Bronchial epithelial cell (primary cell): ENCODE measurements around the gene NFIA. TPM values are rescaled to one million over a fixed set of nuclear protein-coding genes. Genes with fewer than 3 reads are reported as not detected.

Experiments
- DNase-seq: peaks from one replicate; pipeline ENCODE4 v3.0.0-alpha.2; 2010; ENCODE audit warnings: low read depth
- FAIRE-seq: peaks from 2 replicates; lab custom pipeline; 2011; peaks lifted over from hg19 to GRCh38; lab: Jason Lieb, UNC
- H3K27me3 ChIP-seq: 2 replicates; pipeline ENCODE4 v1.5.1; 2011; ENCODE audit warnings: low read length; ENCODE audit not compliant: control insufficient read depth, insufficient read depth
- H3K36me3 ChIP-seq: 2 replicates; pipeline ENCODE4 v1.5.1; 2011; ENCODE audit warnings: low read length; ENCODE audit not compliant: control insufficient read depth, insufficient read depth
- H3K4me3 ChIP-seq: 2 replicates; pipeline ENCODE4 v1.5.1; 2011; ENCODE audit warnings: mild to moderate bottlenecking, low read depth, low read length, control low read depth
- CTCF ChIP-seq: IDR thresholded peaks from 2 replicates; pipeline ENCODE4 v1.5.1; 2011; ENCODE audit warnings: mild to moderate bottlenecking, moderate library complexity, low read length, control low read depth, inconsistent platforms; ENCODE audit not compliant: insufficient read depth, severe bottlenecking
- total RNA-seq: library from RNA; depleted of rRNA; stranded (reverse); fragments of >200 nt; gene quantifications from 2 replicates; pipeline ENCODE4 v1.2.1, GENCODE V29; 2014

Gene NFIA
- total RNA-seq, 1 donor from 2014 or later, result 7.4 TPM

GRCh38 chr1:61403679-61404596 lies 321.6 kb downstream of the NFIA start:
- Histone ChIP-seq H3K27me3 (no peaks in the 10 kb centered on the region), H3K4me3 (no peak overlapping the region), H3K36me3 (peaks cover 9% of the 10 kb centered on the region)
- FAIRE-seq (peak; percentile 32), DNase-seq (no peak)
- TF ChIP-seq CTCF, result no peak

GRCh38 chr1:61404597-61405376 lies 322.4 kb downstream of the NFIA start:
- Histone ChIP-seq H3K27me3 (no peaks in the 10 kb centered on the region), H3K36me3 (peaks cover 9% of the 10 kb centered on the region), H3K4me3 (no peak overlapping the region)
- FAIRE-seq, result no peak
- no peak for TF ChIP-seq CTCF
- no peak for DNase-seq

DNA sequence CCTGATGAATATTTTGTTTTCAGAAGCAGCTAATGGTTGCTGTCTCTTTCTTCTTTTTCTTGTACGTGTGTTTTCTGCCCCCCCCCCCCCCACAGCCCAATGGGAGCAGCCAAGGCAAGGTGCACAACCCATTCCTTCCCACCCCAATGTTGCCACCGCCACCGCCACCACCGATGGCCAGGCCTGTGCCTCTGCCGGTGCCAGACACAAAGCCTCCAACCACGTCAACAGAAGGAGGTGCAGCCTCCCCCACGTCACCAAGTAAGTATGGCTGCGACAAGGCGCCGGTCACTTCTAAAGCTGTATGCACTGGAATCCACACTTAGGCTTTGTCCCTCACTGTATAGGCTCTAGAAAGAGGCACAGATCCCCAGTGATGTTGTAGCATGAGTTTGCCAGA lies 324.1 kb downstream of the NFIA start:
- FAIRE-seq (no peak), DNase-seq (no peak)
- H3K27me3 ChIP-seq, result no peaks in the 10 kb centered on the region
- H3K36me3 ChIP-seq, result peaks cover 9% of the 10 kb centered on the region
- H3K4me3 ChIP-seq, result no peak overlapping the region
- no peak for TF ChIP-seq CTCF

- DNase-seq (no peak), FAIRE-seq (no peak)
- no peaks in the 10 kb centered on the region for H3K27me3 ChIP-seq
- H3K4me3 ChIP-seq, result no peak overlapping the region
- peaks cover under 1% of the 10 kb centered on the region for H3K36me3 ChIP-seq
- no peak for TF ChIP-seq CTCF
Measured at GRCh38 chr1:61412601-61413000, 330.2 kb downstream of the NFIA start.

GRCh38 chr1:61419196-61419595 lies 336.8 kb downstream of the NFIA start:
- no peak for TF ChIP-seq CTCF
- no peaks in the 10 kb centered on the region for H3K27me3 ChIP-seq
- DNase-seq (no peak), FAIRE-seq (no peak)
- no peaks in the 10 kb centered on the region for H3K36me3 ChIP-seq
- H3K4me3 ChIP-seq, result no peak overlapping the region
